Subcutaneous adipose tissue (tissue), 4 donors: ENCODE results near the gene UTS2R. TPM values are rescaled to one million over a fixed set of nuclear protein-coding genes. Genes with fewer than 3 reads are reported as not detected.

Source experiments
- CTCF ChIP-seq: fragments of 450-650 bp; IDR thresholded peaks from one replicate; pipeline ENCODE4 v1.5.1; 2016; ENCODE audit warnings: low read depth, mild to moderate bottlenecking, control low read depth, antibody characterized with exemption, moderate library complexity
- total RNA-seq, 4 donors: library from RNA; depleted of rRNA; stranded (reverse); fragments of >200 nt; gene quantifications; one replicate each; pipeline ENCODE4 v1.1.0, GENCODE V29; 2016

Gene UTS2R
- total RNA-seq, 4 donors from 2014 or later, result not detected

- no peak for TF ChIP-seq CTCF
Observed at GRCh38 chr17:82380860-82381702, 9.5 kb downstream of the UTS2R start.

- TF ChIP-seq CTCF, result no peak
Observed at GRCh38 chr17:82382933-82383255, 11.3 kb downstream of the UTS2R start.

GRCh38 chr17:82383411-82383810 is 11.8 kb downstream of the UTS2R start:
- no peak for TF ChIP-seq CTCF

GRCh38 chr17:82384051-82384729 is 12.6 kb downstream of the UTS2R start:
- TF ChIP-seq CTCF, result no peak

GRCh38 chr17:82384730-82385481 is 13.3 kb downstream of the UTS2R start:
- no peak for TF ChIP-seq CTCF

GRCh38 chr17:82385559-82386254 is 14.1 kb downstream of the UTS2R start:
- no peak for TF ChIP-seq CTCF
